ENCODE data around the gene PCDHB4.
A peak's percentile ranks its signal among the peaks of the same experiment; 100 is the strongest.
"Not testable (repeated sequence)": the region's sequence is repeated elsewhere in the genome, so short reads cannot be mapped to it uniquely, and the experiment has no call there.

The PCDHB4 gene

DNA sequence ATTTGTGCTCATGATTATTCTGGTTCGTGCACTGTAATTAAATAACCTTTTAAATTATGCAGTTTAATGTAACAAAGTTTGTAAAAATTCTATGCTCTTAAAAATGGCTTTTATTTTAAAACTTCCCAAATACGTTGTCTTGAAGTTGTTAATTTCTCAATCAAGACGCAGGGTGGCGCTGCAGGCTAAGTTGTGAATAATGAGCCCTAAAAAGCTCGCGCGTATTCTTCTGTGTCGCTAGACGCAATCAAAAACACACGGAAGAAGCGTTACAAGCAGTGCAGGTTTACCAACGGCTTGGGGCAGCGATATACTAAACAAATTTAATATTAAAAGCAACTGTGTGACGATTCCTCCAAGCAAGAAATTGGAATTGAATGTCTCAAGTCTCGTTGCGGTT lies at the start of gene PCDHB4:
TSS of gene PCDHB4 (plus strand) at position 256 of the 400 bp plus-strand sequence. CDS start 181 bp downstream, outside the sequence.
- DNase-seq: peak in 33 of 42 donors; percentile 11 to 80 (median 44)
- intact Hi-C loops (cut with DNase I): no loop called here

DNA sequence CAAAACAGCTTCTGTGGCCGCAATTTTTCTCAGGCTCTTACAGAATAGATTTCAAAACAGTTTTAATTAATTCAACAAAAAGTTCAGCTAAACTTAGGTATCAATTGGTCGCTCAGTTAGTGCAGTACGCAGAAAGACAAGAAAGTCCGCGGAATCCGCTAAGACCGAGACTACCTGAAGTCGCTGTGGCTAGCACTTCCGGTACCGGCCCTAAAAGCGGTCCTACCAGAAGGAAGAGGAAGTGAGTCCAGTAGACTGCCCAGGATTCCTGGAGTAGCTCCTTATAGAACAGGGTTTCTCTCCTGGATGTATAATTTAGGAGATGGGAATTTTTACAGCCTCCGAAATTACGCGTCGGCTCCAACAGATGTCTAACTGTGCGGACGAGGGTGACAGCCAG lies 43.8 kb upstream of the PCDHB4 start:
- intact Hi-C loops (cut with DNase I): no loop called here
- no peak for DNase-seq

DNA sequence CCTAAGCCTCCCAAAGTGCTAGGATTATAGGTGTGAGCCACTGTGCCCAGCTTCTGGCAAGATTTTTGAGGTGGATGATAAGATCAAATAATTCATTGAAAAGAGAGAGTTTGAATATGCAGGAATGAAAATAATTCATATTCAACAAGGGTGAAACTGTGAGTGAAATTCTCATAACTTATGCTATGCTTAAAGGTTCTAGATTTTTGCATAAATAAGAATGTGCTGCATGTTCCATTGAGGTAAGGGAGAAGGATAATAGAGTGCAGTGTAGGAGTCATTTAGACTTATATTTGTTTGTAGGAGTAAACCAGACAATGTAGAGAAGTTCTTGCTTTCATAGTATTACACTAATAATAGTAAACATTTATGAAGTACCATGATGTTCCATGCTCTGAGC lies 39.4 kb upstream of the PCDHB4 start:
- DNase-seq: no peak
- intact Hi-C loops (cut with DNase I): no loop called here

GRCh38 chr5:141084487-141084989 lies 37.1 kb upstream of the PCDHB4 start:
- DNase-seq: peak in 41 of 42 donors; percentile 26 to 85 (median 67)
- intact Hi-C loops (cut with DNase I): no loop called here

DNA sequence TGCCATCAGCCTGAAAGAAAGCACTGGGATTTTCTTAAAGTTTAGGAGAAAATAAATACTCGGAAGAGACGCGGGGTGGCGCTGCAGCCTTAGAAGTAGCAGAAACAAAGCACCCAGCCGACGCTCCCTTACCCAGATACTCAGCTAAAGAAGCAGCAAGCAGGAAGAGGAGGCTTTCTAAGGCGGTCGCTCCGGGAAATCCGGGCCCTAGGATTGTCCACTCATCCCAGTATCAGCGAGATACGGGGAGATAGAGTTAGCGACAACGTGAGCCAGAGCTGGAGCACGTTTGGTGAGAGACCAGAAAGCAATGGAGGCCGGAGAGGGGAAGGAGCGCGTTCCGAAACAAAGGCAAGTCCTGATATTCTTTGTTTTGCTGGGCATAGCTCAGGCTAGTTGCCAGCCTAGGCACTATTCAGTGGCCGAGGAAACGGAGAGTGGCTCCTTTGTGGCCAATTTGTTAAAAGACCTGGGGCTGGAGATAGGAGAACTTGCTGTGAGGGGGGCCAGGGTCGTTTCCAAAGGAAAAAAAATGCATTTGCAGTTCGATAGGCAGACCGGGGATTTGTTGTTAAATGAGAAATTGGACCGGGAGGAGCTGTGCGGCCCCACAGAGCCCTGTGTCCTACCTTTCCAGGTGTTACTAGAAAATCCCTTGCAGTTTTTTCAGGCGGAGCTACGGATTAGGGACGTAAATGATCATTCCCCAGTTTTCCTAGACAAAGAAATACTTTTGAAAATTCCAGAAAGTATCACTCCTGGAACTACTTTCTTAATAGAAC lies 26.9 kb upstream of the PCDHB4 start, which contains the start of gene PCDHB2:
TSS of gene PCDHB2 (plus strand) at position 135 of the 782 bp plus-strand sequence. CDS start at position 311, 176 bp downstream.
- peak in 37 of 42 donors; percentile 14 to 81 (median 51) for DNase-seq
- intact Hi-C loops (cut with DNase I): no loop called here

DNA sequence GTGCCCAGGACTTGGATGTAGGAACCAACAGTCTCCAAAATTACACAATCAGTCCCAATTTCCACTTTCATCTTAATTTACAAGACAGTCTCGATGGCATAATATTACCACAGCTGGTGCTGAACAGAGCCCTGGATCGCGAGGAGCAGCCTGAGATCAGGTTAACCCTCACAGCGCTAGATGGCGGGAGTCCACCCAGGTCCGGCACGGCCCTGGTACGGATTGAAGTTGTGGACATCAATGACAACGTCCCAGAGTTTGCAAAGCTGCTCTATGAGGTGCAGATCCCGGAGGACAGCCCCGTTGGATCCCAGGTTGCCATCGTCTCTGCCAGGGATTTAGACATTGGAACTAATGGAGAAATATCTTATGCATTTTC lies 26.4 kb upstream of the PCDHB4 start:
- intact Hi-C loops (cut with DNase I): no loop called here
- no peak for DNase-seq

DNA sequence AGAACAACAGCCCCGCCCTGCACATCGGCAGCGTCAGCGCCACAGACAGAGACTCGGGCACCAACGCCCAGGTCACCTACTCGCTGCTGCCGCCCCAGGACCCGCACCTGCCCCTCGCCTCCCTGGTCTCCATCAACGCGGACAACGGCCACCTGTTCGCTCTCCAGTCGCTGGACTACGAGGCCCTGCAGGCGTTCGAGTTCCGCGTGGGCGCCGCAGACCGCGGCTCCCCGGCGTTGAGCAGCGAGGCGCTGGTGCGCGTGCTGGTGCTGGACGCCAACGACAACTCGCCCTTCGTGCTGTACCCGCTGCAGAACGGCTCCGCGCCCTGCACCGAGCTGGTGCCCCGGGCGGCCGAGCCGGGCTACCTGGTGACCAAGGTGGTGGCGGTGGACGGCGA lies 25.4 kb upstream of the PCDHB4 start:
- intact Hi-C loops (cut with DNase I); DNase-seq: not testable (repeated sequence)

GRCh38 chr5:141096586-141096985 lies 25.0 kb upstream of the PCDHB4 start:
- intact Hi-C loops (cut with DNase I); DNase-seq: not testable (repeated sequence)

DNA sequence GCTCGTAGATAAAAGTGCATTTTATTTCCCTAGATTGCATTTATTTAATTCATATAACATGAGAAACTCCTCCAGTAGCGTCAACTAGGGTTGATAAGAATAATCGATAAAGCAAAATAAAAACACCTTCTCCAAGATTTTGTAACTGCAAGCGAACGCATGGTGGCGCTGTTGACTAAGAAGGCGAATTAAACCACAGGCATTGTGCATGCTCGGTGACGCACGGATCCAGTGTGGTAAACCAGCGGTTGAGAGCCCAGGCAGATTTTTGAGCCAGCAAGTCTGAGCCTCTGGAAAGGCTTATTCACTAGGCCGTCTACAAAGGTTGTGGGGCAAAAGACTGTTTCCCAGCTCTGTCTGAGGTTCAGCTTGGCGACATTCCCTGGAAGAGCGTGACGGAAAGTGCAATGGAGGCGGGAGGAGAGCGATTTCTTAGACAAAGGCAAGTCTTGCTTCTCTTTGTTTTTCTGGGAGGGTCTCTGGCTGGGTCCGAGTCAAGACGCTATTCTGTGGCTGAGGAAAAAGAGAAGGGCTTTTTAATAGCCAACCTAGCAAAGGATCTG lies 21.3 kb upstream of the PCDHB4 start, which contains the start of gene PCDHB3:
TSS of gene PCDHB3 (plus strand) at position 231 of the 563 bp plus-strand sequence. CDS start at position 408, 177 bp downstream.
- intact Hi-C loops (cut with DNase I): no loop called here
- DNase-seq: peak in 39 of 42 donors; percentile 16 to 84 (median 56)

DNA sequence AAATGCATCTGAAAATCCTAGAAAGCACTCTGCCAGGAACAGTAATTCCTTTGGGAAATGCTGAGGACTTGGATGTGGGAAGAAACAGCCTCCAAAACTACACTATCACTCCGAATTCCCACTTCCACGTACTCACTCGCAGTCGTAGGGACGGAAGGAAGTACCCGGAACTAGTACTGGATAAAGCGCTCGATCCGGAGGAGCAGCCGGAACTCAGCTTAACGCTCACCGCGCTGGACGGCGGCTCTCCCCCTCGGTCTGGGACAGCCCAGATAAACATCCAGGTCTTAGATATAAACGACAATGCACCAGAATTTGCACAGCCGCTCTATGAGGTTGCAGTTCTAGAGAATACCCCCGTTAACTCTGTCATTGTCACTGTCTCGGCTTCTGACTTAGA lies 20.6 kb upstream of the PCDHB4 start:
- no peak for DNase-seq
- intact Hi-C loops (cut with DNase I): no loop called here

DNA sequence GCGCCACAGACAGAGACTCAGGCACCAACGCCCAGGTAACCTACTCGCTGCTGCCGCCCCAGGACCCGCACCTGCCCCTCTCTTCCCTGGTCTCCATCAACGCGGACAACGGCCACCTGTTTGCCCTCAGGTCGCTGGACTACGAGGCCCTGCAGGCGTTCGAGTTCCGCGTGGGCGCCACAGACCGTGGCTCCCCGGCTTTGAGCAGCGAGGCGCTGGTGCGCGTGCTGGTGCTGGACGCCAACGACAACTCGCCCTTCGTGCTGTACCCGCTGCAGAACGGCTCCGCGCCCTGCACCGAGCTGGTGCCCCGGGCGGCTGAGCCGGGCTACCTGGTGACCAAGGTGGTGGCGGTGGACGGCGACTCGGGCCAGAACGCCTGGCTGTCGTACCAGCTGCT lies 19.5 kb upstream of the PCDHB4 start:
- DNase-seq; intact Hi-C loops (cut with DNase I): not testable (repeated sequence)

DNA sequence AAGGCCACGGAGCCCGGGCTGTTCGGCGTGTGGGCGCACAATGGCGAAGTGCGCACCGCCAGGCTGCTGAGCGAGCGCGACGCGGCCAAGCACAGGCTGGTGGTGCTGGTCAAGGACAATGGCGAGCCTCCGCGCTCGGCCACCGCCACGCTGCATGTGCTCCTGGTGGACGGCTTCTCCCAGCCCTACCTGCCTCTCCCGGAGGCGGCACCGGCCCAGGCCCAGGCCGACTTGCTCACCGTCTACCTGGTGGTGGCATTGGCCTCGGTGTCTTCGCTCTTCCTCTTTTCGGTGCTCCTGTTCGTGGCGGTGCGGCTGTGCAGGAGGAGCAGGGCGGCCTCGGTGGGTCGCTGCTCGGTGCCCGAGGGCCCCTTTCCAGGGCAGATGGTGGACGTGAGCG lies 19.1 kb upstream of the PCDHB4 start:
- intact Hi-C loops (cut with DNase I); DNase-seq: not testable (repeated sequence)

DNA sequence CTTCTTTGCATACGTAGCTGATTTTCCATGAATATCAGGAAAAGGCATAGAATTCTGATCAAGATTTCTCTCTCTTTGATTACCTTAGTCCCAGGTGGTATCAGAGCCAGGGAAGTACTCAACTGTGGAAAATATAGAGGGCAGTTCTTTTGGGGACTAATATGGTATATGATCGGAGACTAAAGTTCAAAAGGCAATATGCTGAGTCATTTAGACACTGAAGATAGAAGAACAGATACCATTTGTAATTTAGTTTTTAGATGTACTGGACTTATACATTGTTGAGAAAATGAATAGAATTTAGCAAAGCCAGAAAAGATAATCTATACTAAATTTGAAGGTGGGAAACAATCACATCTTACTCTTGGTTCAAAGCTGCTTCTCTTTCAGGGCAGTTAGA lies 16.3 kb upstream of the PCDHB4 start:
- intact Hi-C loops (cut with DNase I): no loop called here
- no peak for DNase-seq

DNA sequence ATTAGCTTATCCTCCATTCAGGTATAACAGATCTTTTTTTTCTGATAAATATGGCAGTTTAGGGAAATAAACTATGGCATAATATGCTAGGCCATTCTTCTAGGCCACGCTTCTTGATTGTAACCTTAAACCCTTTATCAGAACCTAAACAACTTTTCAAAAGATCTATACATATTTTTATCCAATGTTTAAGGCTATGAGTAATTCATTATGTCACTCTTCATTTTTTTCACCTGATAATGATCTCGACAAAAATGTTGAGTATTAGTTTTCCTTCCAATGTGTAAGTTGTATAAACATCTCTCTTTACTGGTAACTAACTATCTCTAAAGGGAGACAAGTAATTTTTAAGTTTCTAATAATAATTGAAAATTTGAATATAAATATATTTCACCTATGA lies 2.4 kb upstream of the PCDHB4 start:
- intact Hi-C loops (cut with DNase I): no loop called here
- no peak for DNase-seq

- peak in 4 of 42 donors; percentile 5 to 45 (median 26) for DNase-seq
- intact Hi-C loops (cut with DNase I): no loop called here
Measured at GRCh38 chr5:141121985-141122384, 367 bp downstream of the PCDHB4 start.

DNA sequence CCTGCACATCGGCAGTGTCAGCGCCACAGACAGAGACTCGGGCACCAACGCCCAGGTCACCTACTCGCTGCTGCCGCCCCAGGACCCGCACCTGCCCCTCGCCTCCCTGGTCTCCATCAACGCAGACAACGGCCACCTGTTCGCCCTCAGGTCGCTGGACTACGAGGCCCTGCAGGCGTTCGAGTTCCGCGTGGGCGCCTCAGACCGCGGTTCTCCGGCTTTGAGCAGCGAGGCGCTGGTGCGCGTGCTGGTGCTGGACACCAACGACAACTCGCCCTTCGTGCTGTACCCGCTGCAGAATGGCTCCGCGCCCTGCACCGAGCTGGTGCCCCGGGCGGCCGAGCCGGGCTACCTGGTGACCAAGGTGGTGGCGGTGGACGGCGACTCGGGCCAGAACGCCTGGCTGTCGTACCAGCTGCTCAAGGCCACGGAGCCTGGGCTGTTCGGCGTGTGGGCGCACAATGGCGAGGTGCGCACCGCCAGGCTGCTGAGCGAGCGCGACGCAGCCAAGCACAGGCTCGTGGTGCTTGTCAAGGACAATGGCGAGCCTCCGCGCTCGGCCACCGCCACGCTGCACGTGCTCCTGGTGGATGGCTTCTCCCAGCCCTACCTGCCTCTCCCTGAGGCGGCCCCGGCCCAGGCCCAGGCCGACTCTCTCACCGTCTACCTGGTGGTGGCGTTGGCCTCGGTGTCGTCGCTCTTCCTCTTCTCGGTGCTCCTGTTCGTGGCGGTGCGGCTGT lies 1.9 kb downstream of the PCDHB4 start:
- intact Hi-C loops (cut with DNase I); DNase-seq: not testable (repeated sequence)

DNA sequence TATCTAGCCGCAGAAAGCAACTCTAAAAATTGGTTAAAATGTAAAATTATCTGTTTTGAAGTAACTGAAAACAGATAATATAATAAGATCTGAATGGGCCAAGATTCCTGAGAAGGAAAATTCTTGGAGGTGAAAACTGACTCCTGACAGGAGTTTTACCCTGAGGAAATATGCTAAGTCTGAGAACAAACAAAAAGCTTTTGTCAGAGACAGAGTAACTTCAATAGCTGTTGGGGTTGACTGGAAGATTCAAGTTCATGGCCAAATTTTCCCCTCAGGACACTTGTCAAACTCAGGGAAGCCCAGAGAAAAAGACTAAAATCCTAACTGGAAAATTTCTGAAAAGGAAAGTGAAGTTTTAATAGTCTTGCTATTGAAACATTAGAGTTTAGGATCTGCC lies 5.7 kb downstream of the PCDHB4 start:
- intact Hi-C loops (cut with DNase I): no loop called here
- no peak for DNase-seq

GRCh38 chr5:141135030-141135717 lies 13.6 kb downstream of the PCDHB4 start, which contains the start of gene PCDHB5:
PCDHB5 (plus strand) TSS chr5:141135206; CDS start chr5:141135435, 229 bp downstream.
- peak in 18 of 42 donors; percentile 12 to 76 (median 36) for DNase-seq
- intact Hi-C loops (cut with DNase I): no loop called here

- no peak for DNase-seq
- intact Hi-C loops (cut with DNase I): no loop called here
Measured at GRCh38 chr5:141135718-141136266, 14.2 kb downstream of the PCDHB4 start.

Data from head of caudate nucleus (tissue), 42 donors.